ENCODE data around the gene PDLIM5. TPM values are rescaled to one million over a fixed set of nuclear protein-coding genes. Genes with fewer than 3 reads are reported as not detected.

The PDLIM5 gene
- total RNA-seq, 1 experiment from 2014 or later: 43.1 TPM

- Histone ChIP-seq H3K27me3 (ENCODE audit: control insufficient read depth, insufficient read depth, low read length) (no peaks in the 10 kb centered on the region), H3K36me3 (replicated peaks; ENCODE audit: control insufficient read depth, insufficient read depth, low read length) (no peaks in the 10 kb centered on the region), H3K4me3 (ENCODE audit: insufficient read depth, low read depth, low read length) (no peak overlapping the region)
- DNase-seq: no peak
Observed at GRCh38 chr4:94484818-94485217, 33.1 kb downstream of the PDLIM5 start.

DNA sequence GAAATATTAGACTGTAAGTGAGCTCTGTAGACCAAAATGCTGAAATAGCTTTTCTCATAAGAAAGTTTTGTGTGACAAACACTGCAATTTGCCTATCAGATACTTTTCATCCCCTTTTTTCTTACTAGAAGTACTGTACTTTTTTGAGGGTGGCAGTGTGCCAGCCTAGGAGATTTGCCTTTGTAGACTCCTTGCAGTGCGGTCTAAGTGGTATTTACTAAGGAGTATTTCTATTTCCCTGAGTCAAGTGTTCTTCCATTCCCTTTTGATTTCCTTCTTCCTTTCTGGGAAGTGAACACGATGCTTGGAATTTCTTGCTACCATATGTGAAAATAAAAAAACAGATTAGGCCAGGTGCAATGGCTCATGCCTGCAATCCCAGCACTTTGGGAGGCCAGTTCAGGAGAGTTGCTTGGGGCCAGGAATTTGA, 34.6 kb downstream of the PDLIM5 start:
- no peak for DNase-seq
- Histone ChIP-seq H3K36me3 (replicated peaks; ENCODE audit: control insufficient read depth, insufficient read depth, low read length) (no peaks in the 10 kb centered on the region), H3K27me3 (ENCODE audit: control insufficient read depth, insufficient read depth, low read length) (no peaks in the 10 kb centered on the region), H3K4me3 (ENCODE audit: insufficient read depth, low read depth, low read length) (no peak overlapping the region)

- no peaks in the 10 kb centered on the region for H3K36me3 ChIP-seq (replicated peaks; ENCODE audit: control insufficient read depth, insufficient read depth, low read length)
- H3K4me3 ChIP-seq (ENCODE audit: insufficient read depth, low read depth, low read length): no peak overlapping the region
- no peak for DNase-seq
- H3K27me3 ChIP-seq (ENCODE audit: control insufficient read depth, insufficient read depth, low read length): no peaks in the 10 kb centered on the region
Observed at GRCh38 chr4:94488670-94489069, 36.9 kb downstream of the PDLIM5 start.

- DNase-seq: no peak
- Histone ChIP-seq H3K4me3 (ENCODE audit: insufficient read depth, low read depth, low read length) (no peak overlapping the region), H3K27me3 (ENCODE audit: control insufficient read depth, insufficient read depth, low read length) (no peaks in the 10 kb centered on the region), H3K36me3 (replicated peaks; ENCODE audit: control insufficient read depth, insufficient read depth, low read length) (no peaks in the 10 kb centered on the region)
Observed at GRCh38 chr4:94489098-94489497, 37.4 kb downstream of the PDLIM5 start.

- H3K4me3 ChIP-seq (ENCODE audit: insufficient read depth, low read depth, low read length): no peak overlapping the region
- no peak for DNase-seq
- H3K36me3 ChIP-seq (replicated peaks; ENCODE audit: control insufficient read depth, insufficient read depth, low read length): no peaks in the 10 kb centered on the region
- H3K27me3 ChIP-seq (ENCODE audit: control insufficient read depth, insufficient read depth, low read length): no peaks in the 10 kb centered on the region
Observed at GRCh38 chr4:94490437-94490836, 38.7 kb downstream of the PDLIM5 start.

DNA sequence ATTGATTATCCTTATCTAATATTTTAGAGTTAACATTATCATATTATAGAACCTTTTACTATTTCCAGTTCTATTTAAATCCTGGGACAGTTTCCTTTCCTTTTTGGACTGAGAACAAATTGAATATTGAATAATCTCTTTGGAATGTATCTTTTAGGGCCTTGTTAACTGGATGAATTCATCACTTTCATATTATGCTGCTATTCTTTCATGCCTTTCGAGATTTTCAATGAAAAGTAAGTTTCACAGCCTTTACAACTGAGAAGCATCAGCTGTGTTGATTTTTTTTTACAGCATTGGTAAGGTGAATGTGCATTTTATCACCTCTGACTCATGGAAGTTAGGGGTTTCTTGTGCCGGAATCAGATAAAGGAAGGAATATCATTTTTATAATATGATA, 39.6 kb downstream of the PDLIM5 start:
- H3K27me3 ChIP-seq (ENCODE audit: control insufficient read depth, insufficient read depth, low read length): no peaks in the 10 kb centered on the region
- no peak for DNase-seq
- H3K36me3 ChIP-seq (replicated peaks; ENCODE audit: control insufficient read depth, insufficient read depth, low read length): no peaks in the 10 kb centered on the region
- no peak overlapping the region for H3K4me3 ChIP-seq (ENCODE audit: insufficient read depth, low read depth, low read length)

GRCh38 chr4:94495408-94495807, 43.7 kb downstream of the PDLIM5 start:
- H3K27me3 ChIP-seq (ENCODE audit: control insufficient read depth, insufficient read depth, low read length): no peaks in the 10 kb centered on the region
- no peak for DNase-seq
- no peaks in the 10 kb centered on the region for H3K36me3 ChIP-seq (replicated peaks; ENCODE audit: control insufficient read depth, insufficient read depth, low read length)
- no peak overlapping the region for H3K4me3 ChIP-seq (ENCODE audit: insufficient read depth, low read depth, low read length)

GRCh38 chr4:94497690-94498089, 45.9 kb downstream of the PDLIM5 start:
- Histone ChIP-seq H3K4me3 (ENCODE audit: insufficient read depth, low read depth, low read length) (no peak overlapping the region), H3K36me3 (replicated peaks; ENCODE audit: control insufficient read depth, insufficient read depth, low read length) (no peaks in the 10 kb centered on the region), H3K27me3 (ENCODE audit: control insufficient read depth, insufficient read depth, low read length) (no peaks in the 10 kb centered on the region)
- no peak for DNase-seq

- H3K4me3 ChIP-seq (ENCODE audit: insufficient read depth, low read depth, low read length): no peak overlapping the region
- H3K27me3 ChIP-seq (ENCODE audit: control insufficient read depth, insufficient read depth, low read length): no peaks in the 10 kb centered on the region
- H3K36me3 ChIP-seq (replicated peaks; ENCODE audit: control insufficient read depth, insufficient read depth, low read length): no peaks in the 10 kb centered on the region
- no peak for DNase-seq
Observed at GRCh38 chr4:94498502-94498901, 46.8 kb downstream of the PDLIM5 start.

DNA sequence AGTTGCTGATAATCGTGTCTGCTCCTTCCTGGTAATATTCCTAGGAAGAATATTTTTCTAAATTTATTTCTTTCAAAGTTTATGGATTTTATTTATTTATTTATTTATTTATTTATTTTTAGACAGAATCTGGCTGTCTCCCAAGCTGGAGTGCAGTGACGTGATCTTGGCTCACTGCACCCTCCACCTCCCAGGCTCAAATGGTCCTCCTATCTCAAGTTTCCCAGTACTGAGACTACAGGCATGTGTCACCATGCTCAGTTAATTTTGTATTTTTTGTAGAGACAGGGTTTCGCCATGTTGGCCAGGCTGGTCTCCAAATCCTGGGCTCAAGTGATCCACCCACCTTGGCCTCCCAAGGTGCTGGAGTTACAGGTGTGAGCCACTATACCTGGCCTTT, 48.9 kb downstream of the PDLIM5 start:
- no peak overlapping the region for H3K4me3 ChIP-seq (ENCODE audit: insufficient read depth, low read depth, low read length)
- DNase-seq: no peak

DNA sequence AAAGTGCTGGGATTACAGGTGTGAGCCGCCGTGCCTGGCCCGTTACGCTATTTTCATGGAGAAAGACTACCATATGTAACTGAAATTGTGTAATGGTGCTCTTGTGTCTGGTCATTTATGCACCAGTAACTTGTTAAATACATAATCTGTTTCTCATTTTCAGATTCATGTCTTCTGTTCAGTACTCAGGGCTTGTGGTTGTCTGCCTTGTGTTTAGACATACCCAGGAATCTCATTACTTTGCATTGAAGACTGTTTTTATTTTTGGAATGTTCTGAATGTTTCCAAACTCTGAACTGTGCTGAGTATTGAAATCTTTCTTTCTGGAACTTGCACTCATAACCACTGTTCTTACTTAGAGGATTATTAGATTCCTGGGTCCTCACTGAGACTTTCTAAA, 52.8 kb downstream of the PDLIM5 start:
- H3K36me3 ChIP-seq (replicated peaks; ENCODE audit: control insufficient read depth, insufficient read depth, low read length): no peaks in the 10 kb centered on the region
- no peaks in the 10 kb centered on the region for H3K27me3 ChIP-seq (ENCODE audit: control insufficient read depth, insufficient read depth, low read length)
- no peak for DNase-seq
- H3K4me3 ChIP-seq (ENCODE audit: insufficient read depth, low read depth, low read length): no peak overlapping the region

More for the DNA sequence above, 48.9 kb downstream of the PDLIM5 start:
- H3K27me3 ChIP-seq (ENCODE audit: control insufficient read depth, insufficient read depth, low read length): no peaks in the 10 kb centered on the region
- H3K36me3 ChIP-seq (replicated peaks; ENCODE audit: control insufficient read depth, insufficient read depth, low read length): no peaks in the 10 kb centered on the region

- no peak overlapping the region for H3K4me3 ChIP-seq (ENCODE audit: insufficient read depth, low read depth, low read length)
- DNase-seq: no peak
- no peaks in the 10 kb centered on the region for H3K27me3 ChIP-seq (ENCODE audit: control insufficient read depth, insufficient read depth, low read length)
- H3K36me3 ChIP-seq (replicated peaks; ENCODE audit: control insufficient read depth, insufficient read depth, low read length): no peaks in the 10 kb centered on the region
Observed at GRCh38 chr4:94506822-94507221, 55.1 kb downstream of the PDLIM5 start.

DNA sequence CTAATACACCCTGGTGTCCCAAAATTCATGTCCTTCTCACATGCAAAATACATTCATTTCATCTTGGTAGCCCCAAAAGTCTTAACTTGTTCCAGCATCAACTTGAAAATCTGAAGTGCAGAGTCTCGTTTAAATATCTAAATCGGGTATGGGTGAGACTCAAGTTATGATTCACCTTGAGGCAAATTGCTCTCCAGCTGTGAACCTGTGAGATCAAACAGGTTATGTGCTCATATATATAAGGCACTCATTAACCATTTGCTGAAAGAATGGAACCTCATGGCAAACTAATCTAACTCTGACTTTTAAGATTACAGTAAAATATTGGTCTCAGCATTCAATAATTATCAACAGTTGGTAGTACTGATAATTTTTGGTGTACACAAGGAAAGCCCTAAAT, 55.5 kb downstream of the PDLIM5 start:
- Histone ChIP-seq H3K36me3 (replicated peaks; ENCODE audit: control insufficient read depth, insufficient read depth, low read length) (no peaks in the 10 kb centered on the region), H3K4me3 (ENCODE audit: insufficient read depth, low read depth, low read length) (no peak overlapping the region), H3K27me3 (ENCODE audit: control insufficient read depth, insufficient read depth, low read length) (no peaks in the 10 kb centered on the region)
- DNase-seq: no peak

DNA sequence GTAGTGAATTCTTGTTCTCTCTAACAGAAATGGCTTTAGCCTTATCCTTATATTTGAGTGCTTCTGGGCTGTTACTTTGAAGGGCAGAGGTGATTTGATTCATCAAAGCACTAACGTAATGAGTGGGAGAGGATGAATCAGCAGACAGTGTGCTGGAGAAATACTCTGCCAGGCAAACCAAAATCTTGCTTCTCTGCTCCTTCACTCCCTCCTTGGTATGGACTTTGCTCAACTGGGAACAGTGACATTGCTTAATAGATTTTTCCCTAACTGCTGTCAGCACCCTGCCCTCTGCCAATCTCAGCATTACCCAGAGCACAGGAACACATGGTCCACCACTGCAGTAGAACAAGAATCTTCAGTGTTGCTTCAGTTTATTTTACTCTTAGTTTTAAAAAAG, 56.0 kb downstream of the PDLIM5 start:
- Histone ChIP-seq H3K27me3 (ENCODE audit: control insufficient read depth, insufficient read depth, low read length) (no peaks in the 10 kb centered on the region), H3K4me3 (ENCODE audit: insufficient read depth, low read depth, low read length) (no peak overlapping the region), H3K36me3 (replicated peaks; ENCODE audit: control insufficient read depth, insufficient read depth, low read length) (no peaks in the 10 kb centered on the region)
- no peak for DNase-seq

DNA sequence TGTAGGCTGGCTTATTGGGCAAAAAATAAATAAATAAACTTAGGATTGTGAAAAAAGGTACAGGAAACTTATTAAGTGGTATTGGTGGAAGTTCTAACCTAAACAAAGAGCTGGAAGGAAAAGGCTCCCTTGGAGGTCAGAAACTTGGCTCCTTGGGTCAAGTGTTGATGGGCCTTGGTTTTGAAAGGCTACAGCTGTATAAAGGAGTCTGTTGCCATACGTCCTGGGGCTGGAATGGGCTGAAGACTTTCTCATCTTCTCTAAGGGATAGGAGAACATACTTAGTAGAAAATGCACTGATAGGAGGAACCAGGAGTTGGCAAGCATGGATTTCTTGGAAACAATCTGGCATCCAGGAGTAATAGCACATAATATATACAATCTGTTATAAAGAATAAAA, 56.6 kb downstream of the PDLIM5 start:
- DNase-seq: no peak

GRCh38 chr4:94508806-94509205, 57.1 kb downstream of the PDLIM5 start:
- H3K36me3 ChIP-seq (replicated peaks; ENCODE audit: control insufficient read depth, insufficient read depth, low read length): no peaks in the 10 kb centered on the region
- no peaks in the 10 kb centered on the region for H3K27me3 ChIP-seq (ENCODE audit: control insufficient read depth, insufficient read depth, low read length)
- H3K4me3 ChIP-seq (ENCODE audit: insufficient read depth, low read depth, low read length): no peak overlapping the region
- no peak for DNase-seq

More for the DNA sequence above, 56.6 kb downstream of the PDLIM5 start:
- Histone ChIP-seq H3K4me3 (ENCODE audit: insufficient read depth, low read depth, low read length) (no peak overlapping the region), H3K27me3 (ENCODE audit: control insufficient read depth, insufficient read depth, low read length) (no peaks in the 10 kb centered on the region), H3K36me3 (replicated peaks; ENCODE audit: control insufficient read depth, insufficient read depth, low read length) (no peaks in the 10 kb centered on the region)

All from H7 (cell line).